SK-N-SH treated with all-trans-retinoic acid at 6 μM for 48 hours (cell line): ENCODE measurements around the gene DHX58.
A peak's percentile ranks its signal among the peaks of the same experiment; 100 is the strongest.

Source experiments
- ATAC-seq: fragments of 200-7000 bp; cut with Tn5 transposase; 3 replicates; pipeline ENCODE4 v1.9.1; 2020; ENCODE audit warnings: mild to moderate bottlenecking, moderate library complexity
- ARNTL ChIP-seq: fragments of 450-650 bp; formaldehyde crosslinking; IDR thresholded peaks from 2 replicates; pipeline ENCODE4 v1.5.0; 2020; ENCODE audit warnings: low read depth, mild to moderate bottlenecking, moderate library complexity, borderline replicate concordance
- CSDC2 ChIP-seq: fragments of 250-450 bp; sonication (Bioruptor Pico); IDR thresholded peaks from 2 replicates; pipeline ENCODE4 v1.5.0; 2020; ENCODE audit warnings: mild to moderate bottlenecking, moderate library complexity
- GLIS3 ChIP-seq: fragments of 250-450 bp; sonication (Bioruptor Pico); IDR thresholded peaks from 2 replicates; pipeline ENCODE4 v1.5.0; 2020; ENCODE audit warnings: mild to moderate bottlenecking, moderate library complexity
- ISL1 ChIP-seq: fragments of 250-450 bp; sonication (Bioruptor Pico); IDR thresholded peaks from 2 replicates; pipeline ENCODE4 v2.1.2; 2022; ENCODE audit warnings: mild to moderate bottlenecking, moderate library complexity
- OSR1 ChIP-seq: fragments of 250-450 bp; sonication (Bioruptor Pico); IDR thresholded peaks from 2 replicates; pipeline ENCODE4 v1.8.0; 2022; ENCODE audit warnings: moderate library complexity, mild to moderate bottlenecking, inconsistent platforms
- POU6F1 ChIP-seq: fragments of 250-450 bp; sonication (Bioruptor Pico); IDR thresholded peaks from 2 replicates; pipeline ENCODE4 v1.8.0; 2021; ENCODE audit warnings: low read depth, mild to moderate bottlenecking, moderate library complexity, borderline replicate concordance
- PPARA ChIP-seq: fragments of 250-450 bp; sonication (Bioruptor Pico); IDR thresholded peaks from 2 replicates; pipeline ENCODE4 v1.5.0; 2020; ENCODE audit warnings: mild to moderate bottlenecking, borderline replicate concordance
- RARB ChIP-seq: fragments of 250-450 bp; sonication (Bioruptor Pico); IDR thresholded peaks from 2 replicates; pipeline ENCODE4 v1.8.0; 2021; ENCODE audit warnings: mild to moderate bottlenecking, moderate library complexity
- SNAI2 ChIP-seq: fragments of 250-450 bp; sonication (Bioruptor Pico); IDR thresholded peaks from 2 replicates; pipeline ENCODE4 v1.5.0; 2020; ENCODE audit warnings: mild to moderate bottlenecking, moderate library complexity
- TOX ChIP-seq: fragments of 250-450 bp; sonication (Bioruptor Pico); IDR thresholded peaks from 2 replicates; pipeline ENCODE4 v1.8.0; 2021; ENCODE audit warnings: mild to moderate bottlenecking, moderate library complexity, borderline replicate concordance
- ZC3H10 ChIP-seq: fragments of 250-450 bp; sonication (Bioruptor Pico); IDR thresholded peaks from 2 replicates; pipeline ENCODE4 v1.5.1; 2021; ENCODE audit warnings: mild to moderate bottlenecking, moderate library complexity
- ZFP3 ChIP-seq: fragments of 250-450 bp; sonication (Bioruptor Pico); IDR thresholded peaks from 2 replicates; pipeline ENCODE4 v1.5.0; 2020; ENCODE audit warnings: mild to moderate bottlenecking, moderate library complexity
- ZFP30 ChIP-seq: fragments of 450-650 bp; formaldehyde crosslinking; IDR thresholded peaks from 2 replicates; pipeline ENCODE4 v1.5.0; 2022; ENCODE audit warnings: mild to moderate bottlenecking, moderate library complexity
- ZNF70 ChIP-seq: fragments of 450-650 bp; formaldehyde crosslinking; IDR thresholded peaks from 2 replicates; pipeline ENCODE4 v1.5.0; 2020; ENCODE audit warnings: mild to moderate bottlenecking, moderate library complexity
- ZNF8 ChIP-seq: fragments of 450-650 bp; formaldehyde crosslinking; IDR thresholded peaks from 2 replicates; pipeline ENCODE4 v1.5.0; 2020; ENCODE audit warnings: mild to moderate bottlenecking, moderate library complexity
- TF ChIP-seq, protein P1 (sequence below): fragments of 250-450 bp; sonication (Bioruptor Pico); IDR thresholded peaks from 2 replicates; pipeline ENCODE4 v1.5.1; 2020; ENCODE audit warnings: low read depth, mild to moderate bottlenecking, moderate library complexity
- TF ChIP-seq, protein P2 (sequence below): fragments of 250-450 bp; sonication (Bioruptor Pico); IDR thresholded peaks from 2 replicates; pipeline ENCODE4 v1.8.0; 2020; ENCODE audit warnings: mild to moderate bottlenecking, moderate library complexity, borderline replicate concordance
- TF ChIP-seq, protein P3 (sequence below): fragments of 250-450 bp; sonication (Bioruptor Pico); IDR thresholded peaks from 2 replicates; pipeline ENCODE4 v1.5.1; 2021; ENCODE audit warnings: mild to moderate bottlenecking, moderate library complexity
- TF ChIP-seq, protein P4 (sequence below): fragments of 250-450 bp; sonication (Bioruptor Pico); IDR thresholded peaks from 2 replicates; pipeline ENCODE4 v1.5.0; 2020; ENCODE audit warnings: mild to moderate bottlenecking, moderate library complexity

DHX58 gene

GRCh38 chr17:42112552-42113176, at the start of gene DHX58:
Gene DHX58 (minus strand): TSS chr17:42112714. CDS start chr17:42111892, 822 bp downstream.
- no peak for TF ChIP-seq CSDC2 (CRISPR knock-in tag)
- TF ChIP-seq ZNF8 (CRISPR knock-in tag), result no peak
- ATAC-seq, result peak; percentile 60

- no peak for TF ChIP-seq ZNF70
- TF ChIP-seq PPARA (CRISPR knock-in tag), result no peak
- TF ChIP-seq, protein P1, sequence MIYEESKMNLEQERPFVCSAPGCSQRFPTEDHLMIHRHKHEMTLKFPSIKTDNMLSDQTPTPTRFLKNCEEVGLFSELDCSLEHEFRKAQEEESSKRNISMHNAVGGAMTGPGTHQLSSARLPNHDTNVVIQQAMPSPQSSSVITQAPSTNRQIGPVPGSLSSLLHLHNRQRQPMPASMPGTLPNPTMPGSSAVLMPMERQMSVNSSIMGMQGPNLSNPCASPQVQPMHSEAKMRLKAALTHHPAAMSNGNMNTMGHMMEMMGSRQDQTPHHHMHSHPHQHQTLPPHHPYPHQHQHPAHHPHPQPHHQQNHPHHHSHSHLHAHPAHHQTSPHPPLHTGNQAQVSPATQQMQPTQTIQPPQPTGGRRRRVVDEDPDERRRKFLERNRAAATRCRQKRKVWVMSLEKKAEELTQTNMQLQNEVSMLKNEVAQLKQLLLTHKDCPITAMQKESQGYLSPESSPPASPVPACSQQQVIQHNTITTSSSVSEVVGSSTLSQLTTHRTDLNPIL (CRISPR knock-in tag), result no peak
- TF ChIP-seq ZFP3 (CRISPR knock-in tag), result no peak
- TF ChIP-seq RARB (CRISPR knock-in tag), result no peak
- TF ChIP-seq, protein P2, sequence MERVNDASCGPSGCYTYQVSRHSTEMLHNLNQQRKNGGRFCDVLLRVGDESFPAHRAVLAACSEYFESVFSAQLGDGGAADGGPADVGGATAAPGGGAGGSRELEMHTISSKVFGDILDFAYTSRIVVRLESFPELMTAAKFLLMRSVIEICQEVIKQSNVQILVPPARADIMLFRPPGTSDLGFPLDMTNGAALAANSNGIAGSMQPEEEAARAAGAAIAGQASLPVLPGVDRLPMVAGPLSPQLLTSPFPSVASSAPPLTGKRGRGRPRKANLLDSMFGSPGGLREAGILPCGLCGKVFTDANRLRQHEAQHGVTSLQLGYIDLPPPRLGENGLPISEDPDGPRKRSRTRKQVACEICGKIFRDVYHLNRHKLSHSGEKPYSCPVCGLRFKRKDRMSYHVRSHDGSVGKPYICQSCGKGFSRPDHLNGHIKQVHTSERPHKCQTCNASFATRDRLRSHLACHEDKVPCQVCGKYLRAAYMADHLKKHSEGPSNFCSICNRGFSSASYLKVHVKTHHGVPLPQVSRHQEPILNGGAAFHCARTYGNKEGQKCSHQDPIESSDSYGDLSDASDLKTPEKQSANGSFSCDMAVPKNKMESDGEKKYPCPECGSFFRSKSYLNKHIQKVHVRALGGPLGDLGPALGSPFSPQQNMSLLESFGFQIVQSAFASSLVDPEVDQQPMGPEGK (CRISPR knock-in tag), result no peak
- TF ChIP-seq POU6F1 (CRISPR knock-in tag), result no peak
- TF ChIP-seq ISL1 (CRISPR knock-in tag), result no peak
- no peak for TF ChIP-seq CSDC2 (CRISPR knock-in tag)
- TF ChIP-seq TOX (CRISPR knock-in tag), result no peak
- no peak for TF ChIP-seq ZNF8 (CRISPR knock-in tag)
- TF ChIP-seq SNAI2 (CRISPR knock-in tag), result no peak
- TF ChIP-seq ARNTL (CRISPR knock-in tag), result no peak
- TF ChIP-seq, protein P3, sequence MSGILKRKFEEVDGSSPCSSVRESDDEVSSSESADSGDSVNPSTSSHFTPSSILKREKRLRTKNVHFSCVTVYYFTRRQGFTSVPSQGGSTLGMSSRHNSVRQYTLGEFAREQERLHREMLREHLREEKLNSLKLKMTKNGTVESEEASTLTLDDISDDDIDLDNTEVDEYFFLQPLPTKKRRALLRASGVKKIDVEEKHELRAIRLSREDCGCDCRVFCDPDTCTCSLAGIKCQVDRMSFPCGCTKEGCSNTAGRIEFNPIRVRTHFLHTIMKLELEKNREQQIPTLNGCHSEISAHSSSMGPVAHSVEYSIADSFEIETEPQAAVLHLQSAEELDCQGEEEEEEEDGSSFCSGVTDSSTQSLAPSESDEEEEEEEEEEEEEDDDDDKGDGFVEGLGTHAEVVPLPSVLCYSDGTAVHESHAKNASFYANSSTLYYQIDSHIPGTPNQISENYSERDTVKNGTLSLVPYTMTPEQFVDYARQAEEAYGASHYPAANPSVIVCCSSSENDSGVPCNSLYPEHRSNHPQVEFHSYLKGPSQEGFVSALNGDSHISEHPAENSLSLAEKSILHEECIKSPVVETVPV (CRISPR knock-in tag), result no peak
- no peak for TF ChIP-seq ZC3H10 (CRISPR knock-in tag)
- no peak for TF ChIP-seq GLIS3
- no peak for ATAC-seq
These were observed 48.0 kb upstream of the DHX58 start for GRCh38 chr17:42160531-42160910.

DNA sequence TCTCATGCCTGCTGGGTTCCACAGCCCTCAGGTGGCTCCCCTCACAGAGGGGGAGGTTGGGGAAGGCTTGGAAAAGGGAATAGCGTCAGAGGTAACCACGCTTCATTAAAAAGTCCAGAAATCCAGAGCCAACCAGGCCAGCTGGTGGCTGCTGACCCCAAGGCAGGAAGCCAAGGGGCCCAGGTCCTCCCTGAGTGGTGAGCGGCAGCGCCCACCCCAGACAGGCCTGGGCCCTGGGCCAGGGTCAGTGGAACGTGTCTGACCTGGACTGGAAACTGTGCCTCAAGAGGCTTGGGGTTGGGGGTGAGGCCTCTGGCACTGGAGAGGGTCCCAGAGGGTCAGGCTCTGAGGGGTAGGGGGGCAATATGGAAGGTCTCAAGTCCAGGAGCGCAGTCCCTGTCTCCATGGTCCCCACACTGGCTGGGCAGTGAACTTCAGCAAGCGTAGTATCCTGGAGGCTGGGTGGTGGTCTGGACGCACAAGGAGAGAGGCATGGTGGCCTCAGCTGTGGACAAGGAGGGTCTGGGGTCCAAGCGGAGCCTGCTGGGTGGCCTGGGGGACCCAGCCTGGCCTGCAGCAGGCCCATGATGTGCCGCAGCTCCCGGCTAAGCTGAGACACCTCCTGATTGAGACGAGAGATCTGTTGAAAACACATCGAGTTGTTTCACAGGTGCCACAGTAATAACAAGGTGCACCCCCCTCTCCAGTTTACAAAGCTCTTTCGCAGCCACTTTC, 47.4 kb upstream of the DHX58 start:
- no peak for ATAC-seq
- TF ChIP-seq ZFP30 (no peak), TOX (CRISPR knock-in tag) (no peak), OSR1 (CRISPR knock-in tag) (no peak), CSDC2 (CRISPR knock-in tag) (no peak)
- TF ChIP-seq, protein P3 (CRISPR knock-in tag), result no peak
- TF ChIP-seq, all 23 proteins: peak for 0

DNA sequence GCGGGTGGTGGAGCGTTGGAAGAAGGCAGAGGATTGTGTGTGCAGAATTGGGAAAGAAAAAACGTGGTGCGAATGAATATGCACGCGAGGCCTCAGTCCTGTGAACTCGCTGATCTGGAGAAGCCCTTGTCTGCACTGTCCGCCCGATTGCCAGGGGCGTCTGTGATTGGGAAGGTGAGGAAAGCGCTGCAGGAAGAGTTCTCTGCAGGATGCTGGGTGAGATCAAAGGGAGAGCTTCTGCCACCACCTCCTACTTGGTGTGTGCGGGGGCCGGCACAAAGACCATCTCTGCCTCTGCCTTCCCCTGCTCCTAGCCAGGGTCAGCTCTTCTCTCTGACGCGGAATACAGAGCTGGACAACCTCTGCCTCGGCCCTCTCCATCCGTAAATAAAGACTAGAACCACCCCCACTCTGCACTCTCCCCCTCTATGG, 43.1 kb upstream of the DHX58 start:
- ATAC-seq, result no peak
- TF ChIP-seq CSDC2 (CRISPR knock-in tag) (no peak), GLIS3 (no peak), ISL1 (CRISPR knock-in tag) (no peak), ZFP30 (no peak), SNAI2 (CRISPR knock-in tag) (no peak)
- TF ChIP-seq, protein P2 (CRISPR knock-in tag), result no peak
- TF ChIP-seq, protein P4, sequence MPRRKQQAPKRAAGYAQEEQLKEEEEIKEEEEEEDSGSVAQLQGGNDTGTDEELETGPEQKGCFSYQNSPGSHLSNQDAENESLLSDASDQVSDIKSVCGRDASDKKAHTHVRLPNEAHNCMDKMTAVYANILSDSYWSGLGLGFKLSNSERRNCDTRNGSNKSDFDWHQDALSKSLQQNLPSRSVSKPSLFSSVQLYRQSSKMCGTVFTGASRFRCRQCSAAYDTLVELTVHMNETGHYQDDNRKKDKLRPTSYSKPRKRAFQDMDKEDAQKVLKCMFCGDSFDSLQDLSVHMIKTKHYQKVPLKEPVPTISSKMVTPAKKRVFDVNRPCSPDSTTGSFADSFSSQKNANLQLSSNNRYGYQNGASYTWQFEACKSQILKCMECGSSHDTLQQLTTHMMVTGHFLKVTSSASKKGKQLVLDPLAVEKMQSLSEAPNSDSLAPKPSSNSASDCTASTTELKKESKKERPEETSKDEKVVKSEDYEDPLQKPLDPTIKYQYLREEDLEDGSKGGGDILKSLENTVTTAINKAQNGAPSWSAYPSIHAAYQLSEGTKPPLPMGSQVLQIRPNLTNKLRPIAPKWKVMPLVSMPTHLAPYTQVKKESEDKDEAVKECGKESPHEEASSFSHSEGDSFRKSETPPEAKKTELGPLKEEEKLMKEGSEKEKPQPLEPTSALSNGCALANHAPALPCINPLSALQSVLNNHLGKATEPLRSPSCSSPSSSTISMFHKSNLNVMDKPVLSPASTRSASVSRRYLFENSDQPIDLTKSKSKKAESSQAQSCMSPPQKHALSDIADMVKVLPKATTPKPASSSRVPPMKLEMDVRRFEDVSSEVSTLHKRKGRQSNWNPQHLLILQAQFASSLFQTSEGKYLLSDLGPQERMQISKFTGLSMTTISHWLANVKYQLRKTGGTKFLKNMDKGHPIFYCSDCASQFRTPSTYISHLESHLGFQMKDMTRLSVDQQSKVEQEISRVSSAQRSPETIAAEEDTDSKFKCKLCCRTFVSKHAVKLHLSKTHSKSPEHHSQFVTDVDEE (CRISPR knock-in tag), result no peak
- TF ChIP-seq, all 23 proteins: peak for 0
